DMS153 treated with DMSO at 0.1 percent for 48 hours (cell line): Measurements from ENCODE around the gene FHDC1.

ENCODE experiments used
- DNase-seq: peaks from one replicate; lab custom pipeline; 2025; ENCODE audit not compliant: unreplicated experiment; lab: John Stamatoyannopoulos, UW

FHDC1 gene

DNA sequence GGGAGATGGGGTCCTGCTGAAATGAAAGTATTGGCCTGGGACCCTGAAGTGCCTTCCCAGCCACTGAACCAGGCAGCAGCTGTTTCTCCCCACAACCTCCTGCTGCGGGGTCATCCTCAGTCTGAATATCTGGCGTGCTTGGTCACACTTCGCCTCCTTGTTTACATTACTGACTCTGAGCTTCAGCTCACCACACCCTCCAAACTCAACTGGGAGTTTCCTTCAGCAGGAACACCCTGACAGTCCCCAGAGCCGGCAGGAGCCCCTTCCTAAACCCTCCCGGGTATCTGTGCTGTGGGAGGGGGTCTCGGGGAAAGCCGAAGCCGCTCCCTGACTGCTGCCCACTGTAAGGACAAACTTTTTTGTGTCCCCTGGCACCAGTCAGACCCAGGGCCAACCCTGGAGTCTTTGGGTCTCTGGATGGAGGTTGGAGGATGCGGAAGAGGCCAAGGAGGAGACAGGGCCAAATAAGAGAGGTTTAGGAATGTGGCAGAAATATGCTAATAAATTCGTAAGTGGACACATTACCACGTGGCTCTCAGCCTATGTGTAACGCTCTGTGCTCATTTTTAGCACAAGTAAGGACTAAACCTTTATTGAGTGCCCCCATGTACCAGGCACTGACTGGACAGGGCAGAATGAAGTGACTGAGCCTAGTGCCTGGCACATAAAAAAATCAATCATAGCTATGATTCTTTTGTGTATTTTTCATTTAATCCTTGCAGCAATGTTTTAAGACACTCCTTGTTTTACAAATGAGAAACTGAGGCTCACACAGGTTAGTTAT is 20.7 kb downstream of the FHDC1 start:
- no peak for DNase-seq

DNA sequence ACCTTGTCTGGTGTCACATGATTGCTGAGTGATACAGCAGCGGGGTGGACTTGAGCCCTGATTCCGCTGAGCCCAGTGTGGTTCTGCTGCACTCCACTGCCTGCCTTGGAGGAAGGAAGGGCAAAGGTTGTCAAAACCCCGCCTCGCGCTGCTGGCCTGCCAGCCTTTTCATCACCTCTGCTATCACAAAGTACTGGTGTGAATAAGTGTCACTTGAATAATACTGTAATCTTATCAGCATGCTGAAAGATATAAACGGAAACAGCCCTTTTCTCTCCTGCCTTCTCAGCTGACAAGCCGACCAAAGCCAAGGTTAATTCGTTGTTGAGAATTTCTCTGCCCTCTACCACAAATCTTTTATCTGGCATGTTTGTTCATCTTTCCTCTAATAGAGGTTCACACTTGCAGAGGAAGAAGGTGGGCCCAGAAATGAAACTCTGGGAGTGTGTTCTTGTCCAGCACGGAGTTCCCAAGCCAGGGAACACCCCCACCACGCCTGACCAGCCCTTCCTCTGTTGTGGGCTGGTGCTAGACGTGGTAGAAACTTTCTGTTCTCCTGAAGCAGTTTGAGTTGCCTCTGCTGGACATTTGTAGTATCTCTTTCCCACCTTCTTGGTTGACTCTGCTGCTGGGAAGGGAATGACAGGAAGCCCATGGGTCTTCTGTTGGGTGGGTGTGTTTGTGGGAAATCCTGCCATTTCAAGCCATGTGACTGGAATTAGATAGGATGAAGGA is 21.5 kb downstream of the FHDC1 start:
- DNase-seq, result no peak

DNA sequence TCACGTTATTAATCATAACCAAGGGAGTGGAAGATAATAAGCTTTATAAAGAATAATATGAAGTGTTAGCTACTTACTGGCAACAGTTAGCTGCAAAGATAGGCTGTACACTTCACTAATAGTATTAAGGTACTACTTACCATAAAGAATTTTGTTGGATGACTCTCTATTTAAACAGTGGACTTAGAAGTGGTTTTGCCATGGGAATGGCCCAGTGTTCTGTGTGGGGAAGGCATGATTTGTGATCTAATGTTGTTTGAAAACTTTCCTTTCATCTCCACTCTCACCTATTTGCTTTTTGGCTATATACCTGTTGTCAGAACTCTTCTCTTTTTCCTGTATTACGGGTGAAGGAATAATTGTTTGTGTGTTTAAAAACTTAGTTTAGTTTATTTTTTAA is 23.0 kb downstream of the FHDC1 start:
- no peak for DNase-seq

DNA sequence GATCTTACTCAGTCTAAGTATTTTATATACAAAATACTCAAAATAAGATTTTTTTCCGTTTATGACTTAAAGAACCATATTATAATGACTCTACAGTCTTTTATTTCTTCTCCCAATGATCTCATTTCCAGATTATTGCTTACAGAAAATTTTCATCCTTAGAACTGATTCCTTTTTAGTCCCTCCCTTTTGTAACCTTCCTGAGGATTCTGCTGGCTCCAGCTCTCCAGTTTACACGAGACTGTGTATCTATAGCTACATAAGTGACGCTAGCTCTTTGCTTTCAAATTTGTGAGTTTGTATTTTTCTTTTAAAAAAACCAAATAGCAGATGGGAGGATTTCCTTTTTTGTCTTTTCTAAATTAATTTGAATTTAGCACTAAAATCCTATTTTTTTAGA is 24.0 kb downstream of the FHDC1 start:
- DNase-seq, result no peak

DNA sequence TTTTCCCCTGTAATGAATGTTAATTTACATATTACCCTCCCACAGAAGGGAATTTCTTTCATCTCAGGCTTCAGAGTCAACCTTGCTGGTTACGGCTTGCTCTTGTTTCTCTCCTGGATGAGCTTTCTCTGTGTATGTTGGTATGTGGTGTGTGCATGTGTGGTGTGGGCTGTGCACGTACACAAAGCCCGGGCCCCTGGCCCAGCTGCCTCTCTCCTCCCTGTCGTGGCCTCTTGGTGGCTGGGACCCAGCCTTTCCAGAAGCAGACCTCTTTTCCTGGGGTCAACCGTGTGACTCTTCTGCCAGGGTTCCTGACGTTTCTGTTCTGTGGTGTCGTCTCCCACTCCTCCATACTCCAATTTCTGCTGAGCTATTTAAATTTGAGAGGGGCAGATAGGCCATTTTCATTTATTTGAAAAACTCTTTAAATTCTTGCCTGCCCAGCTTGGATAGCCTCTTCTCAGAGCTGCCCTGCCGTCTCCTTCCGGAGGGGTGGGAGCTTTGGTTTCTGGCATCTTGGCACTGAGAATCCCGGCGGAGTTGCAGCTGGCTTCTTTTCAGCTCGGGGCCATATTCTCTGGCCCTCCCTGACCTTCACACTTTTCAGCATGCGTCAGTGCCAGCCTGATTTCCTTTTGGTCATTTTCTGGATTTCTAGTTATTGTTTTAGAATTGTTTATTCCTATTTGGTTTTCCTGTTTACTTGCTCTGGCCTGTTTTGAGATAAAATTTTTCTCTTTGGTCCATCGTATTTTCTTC is 25.1 kb downstream of the FHDC1 start:
- no peak for DNase-seq

DNA sequence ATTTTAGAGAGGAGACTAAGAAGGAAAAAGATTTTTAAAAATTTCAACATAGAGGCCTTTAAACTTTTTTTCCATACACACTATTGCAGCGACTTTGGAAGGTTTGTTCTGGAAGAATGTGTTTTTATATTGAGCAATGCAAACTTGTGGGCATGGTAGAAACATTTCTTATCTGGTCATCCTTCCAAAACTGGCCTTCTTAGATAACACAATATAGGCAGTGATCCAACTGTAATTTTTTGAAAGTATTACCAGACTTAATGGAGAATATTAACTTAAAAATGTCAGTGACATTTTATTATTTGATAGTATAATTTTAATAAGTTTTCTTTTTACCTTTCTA is 25.6 kb downstream of the FHDC1 start:
- no peak for DNase-seq

DNA sequence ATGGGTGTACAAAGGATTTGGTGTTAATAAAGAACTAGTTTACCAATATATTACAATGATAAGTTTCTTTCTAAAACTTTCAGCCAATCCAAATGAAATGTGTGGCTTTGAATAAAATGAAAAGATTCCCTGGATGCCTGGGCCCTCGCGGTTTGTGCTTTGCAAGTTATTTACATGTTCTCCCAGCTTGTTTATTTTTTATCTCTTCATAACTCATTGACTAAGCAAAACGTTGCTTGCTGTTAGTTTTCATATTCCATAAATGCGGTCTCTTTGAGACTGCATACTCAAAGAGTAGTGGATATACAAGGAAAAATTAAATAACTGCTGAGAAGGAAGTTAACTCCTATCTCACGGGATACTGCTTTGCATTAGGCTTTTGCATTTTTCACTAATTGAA is 26.0 kb downstream of the FHDC1 start:
- no peak for DNase-seq

DNA sequence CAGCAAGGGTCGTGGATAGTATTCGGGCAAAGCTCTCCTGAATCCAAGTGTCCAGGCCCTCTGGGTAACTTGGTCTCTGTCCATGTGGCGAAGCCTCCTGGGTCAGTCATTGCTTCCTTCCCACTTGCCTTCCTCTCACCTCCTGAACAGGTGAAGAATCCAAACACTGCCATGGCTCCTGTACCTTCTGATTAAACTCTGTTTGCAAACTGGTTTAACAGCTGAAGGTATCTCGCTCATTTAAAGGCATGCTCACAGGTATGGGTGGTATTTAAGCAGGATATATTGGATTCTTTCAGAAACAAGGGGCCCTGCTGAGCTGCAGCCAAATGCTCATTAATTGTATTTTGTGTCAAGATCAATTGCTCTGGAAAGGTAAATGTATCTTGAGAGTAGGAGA is 28.2 kb downstream of the FHDC1 start:
- DNase-seq, result no peak

DNA sequence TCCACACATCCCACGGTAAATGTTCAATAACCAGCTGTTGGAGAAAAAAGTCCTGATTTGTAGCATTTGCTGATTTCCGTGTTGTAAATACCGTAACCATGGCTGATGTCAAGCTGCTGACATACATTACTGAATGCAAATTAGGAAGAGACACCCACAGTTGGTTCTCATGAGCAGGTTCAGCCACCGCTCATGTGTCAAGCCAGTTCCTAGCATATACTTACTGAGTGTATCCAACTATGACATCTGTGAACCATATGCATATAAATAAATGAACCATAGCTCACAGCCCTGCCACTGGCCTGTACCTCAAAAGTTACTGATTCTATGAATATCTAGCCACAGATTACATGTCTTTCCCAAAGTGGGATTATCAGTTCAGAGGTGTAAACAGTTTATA is 29.5 kb downstream of the FHDC1 start:
- DNase-seq, result no peak

DNA sequence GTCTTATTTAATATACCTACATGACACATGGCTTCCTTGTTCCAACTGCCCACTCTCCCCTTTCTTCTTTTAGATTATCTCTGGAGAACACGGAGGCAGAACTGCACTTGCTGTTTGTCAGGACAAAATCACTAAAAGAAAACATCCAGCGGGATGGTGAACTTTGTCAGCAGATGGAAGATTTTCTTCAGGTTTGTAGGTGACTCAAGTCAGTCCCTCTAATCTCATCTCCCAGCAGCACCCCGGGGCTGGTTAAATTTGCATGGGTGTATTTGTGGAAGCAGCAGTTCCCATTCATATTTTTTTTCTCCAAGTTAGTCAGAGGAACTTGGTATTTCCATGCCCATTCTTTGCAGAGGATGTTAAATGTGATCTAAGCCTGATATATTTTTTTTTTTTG is 31.8 kb downstream of the FHDC1 start:
- DNase-seq, result no peak

DNA sequence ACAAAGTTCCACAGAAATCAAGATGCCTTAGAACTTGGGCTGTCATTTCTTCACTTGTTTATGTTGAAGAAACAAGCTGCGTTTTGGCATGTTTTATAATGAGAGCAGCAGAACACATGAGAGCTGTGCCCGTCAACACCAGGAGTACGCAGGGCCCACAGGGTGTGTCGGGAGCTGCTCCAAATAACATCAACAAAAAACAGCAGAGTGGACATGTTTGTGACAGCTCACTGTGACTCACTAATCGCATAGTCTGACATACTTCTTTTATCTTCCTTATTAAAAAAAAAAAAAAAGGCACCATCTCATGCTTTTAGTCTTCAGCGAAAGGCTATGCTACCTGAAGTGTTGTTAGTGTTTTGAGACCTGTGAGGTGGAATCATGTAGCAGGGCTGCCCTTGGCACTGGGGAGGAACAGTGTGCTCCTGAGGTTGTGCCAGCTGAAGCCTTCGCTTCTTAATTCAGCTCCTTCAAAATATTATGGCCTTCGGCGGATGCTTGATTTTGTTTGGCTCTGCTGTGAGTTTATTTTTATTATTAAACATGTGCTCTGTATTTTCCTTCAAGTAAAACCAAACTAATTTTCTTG is 32.8 kb downstream of the FHDC1 start:
- DNase-seq, result no peak

DNA sequence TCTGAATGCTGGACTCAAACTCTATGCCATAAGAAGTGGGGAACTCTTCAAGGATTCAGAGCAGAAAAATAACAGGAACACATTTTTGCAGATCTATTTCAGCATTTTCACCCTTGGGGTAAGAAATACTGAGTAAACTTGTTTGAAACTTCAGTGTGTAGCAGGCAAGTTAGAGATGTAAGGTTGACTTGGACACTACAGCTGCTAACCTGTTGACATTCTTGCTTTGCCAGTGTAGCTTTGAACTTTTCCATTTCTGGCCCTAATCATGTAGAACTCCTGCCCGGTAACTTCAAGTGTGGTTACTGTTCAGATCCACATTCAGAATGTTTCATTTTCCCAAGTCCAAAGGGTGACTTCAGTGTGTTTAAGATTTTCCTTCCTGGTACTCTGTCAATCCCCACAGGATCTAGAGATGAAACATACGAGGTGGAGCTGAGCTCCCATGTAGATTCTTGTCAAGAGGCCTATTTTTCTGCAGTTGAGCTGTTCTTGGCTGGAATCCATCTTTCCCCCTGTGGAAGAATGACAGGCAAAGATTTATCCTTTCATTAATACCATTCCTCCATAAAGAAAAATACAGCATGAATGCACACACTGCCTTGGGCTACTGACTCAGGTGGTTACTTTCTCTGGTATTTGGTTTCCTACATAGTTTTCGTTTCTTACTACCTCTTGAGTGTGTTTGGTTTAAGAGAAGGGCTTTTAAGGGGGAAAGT is 34.1 kb downstream of the FHDC1 start:
- DNase-seq, result no peak

DNA sequence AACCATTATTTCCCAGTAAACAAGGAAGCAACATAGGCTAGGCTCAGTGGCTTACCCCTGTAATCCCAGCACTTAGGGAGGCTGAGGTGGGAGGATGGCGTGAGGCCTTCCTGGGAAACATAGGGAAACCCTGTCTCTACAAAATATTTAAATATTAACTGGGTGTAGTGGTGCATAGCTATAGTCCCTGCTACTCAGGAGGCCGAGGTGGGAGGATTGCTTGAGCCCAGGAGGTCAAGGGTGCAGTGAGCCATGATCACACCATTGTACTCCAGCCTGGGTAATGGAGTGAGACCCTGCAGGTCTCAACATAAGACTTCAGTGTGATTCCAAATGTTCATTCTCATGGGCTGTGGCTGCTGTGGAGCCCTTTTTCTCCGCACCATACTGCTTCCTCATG is 34.9 kb downstream of the FHDC1 start:
- DNase-seq, result no peak

DNA sequence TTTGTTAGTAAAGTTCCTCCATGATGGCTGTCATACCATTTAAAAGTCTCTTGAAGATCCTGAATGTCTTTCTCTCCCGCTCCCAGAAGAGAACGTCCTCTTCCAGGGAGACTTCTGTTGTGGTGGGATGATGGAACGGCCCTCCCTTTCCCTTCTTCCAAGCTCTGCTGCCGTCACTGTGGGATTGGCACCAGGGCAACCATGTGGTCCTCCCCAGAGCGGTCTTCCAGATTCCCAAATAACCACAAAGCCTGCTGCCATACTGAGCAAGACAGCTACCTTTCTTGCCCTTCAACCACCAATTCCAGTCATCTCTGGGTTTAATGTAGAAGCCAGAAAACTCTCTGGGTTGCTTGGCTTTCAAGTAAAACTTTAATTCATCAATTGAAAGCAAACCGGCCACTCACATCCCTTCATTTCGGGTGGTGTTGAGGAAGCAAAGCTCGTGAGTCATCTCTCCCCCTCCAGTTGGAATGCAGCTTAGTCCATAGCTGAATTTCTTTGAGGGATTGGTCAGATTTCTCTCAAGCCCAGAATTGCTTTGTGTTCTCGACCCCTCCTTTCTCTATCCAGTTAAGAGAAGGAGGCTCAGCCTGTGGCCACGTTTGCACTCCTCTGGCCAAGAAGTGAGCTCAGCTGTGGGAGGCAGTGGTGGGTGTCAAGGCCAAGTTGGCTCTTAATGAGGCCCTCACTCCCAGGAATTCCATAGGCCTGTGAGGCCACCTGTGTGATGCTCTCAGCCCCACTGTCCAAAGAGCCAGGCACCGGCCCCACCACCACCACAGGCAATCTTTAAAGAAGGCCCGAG is 36.9 kb downstream of the FHDC1 start:
- DNase-seq, result no peak

DNA sequence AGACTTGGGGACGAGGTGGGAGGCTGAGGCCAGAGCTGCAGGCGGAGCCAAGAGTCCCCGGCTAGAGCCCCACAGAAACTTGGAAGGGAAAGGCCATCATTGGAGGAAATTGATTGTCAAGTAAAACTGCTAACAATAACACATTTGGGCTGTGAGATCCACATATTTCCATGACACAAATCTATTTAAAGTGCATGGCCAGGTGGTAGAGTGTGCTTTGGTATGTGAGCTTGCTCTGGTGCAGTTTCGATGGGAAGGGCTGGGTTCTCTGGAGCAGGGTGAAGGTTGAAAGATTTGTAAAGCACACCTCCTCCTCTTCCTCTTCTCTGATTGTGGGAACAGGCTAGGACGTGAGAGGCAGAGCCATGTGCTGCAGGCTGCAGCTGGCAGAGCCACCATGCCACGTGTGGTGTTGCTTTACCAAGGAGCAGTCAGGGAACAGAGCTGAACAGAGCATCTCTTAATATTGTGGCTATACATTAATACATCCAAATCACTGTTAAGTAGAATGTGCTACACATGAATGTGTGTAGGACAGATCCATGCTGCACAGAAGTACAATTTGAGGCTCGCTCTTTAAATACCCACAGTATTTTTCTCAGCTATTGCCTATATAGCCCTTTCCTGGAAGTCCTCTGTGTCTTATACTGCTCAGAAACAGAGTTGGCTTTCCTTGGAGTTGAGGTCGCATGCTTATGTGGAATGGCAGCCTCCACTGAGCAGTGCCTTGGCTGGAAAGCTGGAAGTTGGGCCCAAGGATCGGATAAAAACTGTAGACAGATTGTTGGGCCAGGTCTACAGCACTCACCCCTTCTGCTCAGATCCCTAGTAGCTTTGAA is 37.7 kb downstream of the FHDC1 start:
- no peak for DNase-seq

DNA sequence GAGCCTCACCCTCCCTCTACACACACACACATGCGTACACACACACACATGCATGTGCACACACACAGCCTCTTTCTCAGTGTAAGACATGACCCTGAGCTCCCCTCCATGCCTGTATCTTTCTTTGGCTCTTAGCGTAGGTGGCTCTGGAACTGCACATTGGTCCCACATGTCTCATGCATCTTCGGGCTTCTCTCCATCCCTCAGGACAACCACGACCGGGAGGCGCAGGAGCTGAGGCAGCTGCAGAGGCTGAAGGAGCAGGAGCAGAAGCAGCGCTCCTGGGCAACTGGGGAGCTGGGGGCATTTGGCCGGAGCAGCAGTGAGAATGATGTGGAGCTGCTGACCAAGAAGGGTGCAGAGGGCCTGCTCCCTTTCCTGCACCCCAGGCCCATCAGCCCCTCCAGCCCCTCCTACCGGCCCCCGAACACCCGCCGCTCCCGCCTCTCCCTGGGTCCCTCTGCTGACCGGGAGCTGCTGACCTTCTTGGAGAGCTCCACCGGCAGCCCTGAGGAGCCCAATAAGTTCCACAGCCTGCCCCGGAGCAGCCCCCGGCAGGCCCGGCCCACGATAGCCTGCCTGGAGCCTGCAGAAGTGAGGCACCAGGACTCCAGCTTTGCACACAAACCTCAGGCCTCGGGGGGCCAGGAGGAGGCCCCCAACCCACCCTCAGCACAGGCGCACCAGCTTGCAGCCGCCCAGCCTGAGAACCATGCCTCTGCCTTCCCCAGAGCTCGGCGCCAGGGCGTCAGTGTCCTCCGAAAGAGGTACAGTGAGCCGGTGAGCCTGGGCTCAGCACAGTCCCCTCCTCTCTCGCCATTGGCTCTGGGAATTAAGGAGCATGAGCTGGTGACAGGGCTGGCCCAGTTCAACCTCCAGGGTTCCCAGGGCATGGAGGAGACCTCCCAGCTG is 38.6 kb downstream of the FHDC1 start:
- DNase-seq, result no peak

DNA sequence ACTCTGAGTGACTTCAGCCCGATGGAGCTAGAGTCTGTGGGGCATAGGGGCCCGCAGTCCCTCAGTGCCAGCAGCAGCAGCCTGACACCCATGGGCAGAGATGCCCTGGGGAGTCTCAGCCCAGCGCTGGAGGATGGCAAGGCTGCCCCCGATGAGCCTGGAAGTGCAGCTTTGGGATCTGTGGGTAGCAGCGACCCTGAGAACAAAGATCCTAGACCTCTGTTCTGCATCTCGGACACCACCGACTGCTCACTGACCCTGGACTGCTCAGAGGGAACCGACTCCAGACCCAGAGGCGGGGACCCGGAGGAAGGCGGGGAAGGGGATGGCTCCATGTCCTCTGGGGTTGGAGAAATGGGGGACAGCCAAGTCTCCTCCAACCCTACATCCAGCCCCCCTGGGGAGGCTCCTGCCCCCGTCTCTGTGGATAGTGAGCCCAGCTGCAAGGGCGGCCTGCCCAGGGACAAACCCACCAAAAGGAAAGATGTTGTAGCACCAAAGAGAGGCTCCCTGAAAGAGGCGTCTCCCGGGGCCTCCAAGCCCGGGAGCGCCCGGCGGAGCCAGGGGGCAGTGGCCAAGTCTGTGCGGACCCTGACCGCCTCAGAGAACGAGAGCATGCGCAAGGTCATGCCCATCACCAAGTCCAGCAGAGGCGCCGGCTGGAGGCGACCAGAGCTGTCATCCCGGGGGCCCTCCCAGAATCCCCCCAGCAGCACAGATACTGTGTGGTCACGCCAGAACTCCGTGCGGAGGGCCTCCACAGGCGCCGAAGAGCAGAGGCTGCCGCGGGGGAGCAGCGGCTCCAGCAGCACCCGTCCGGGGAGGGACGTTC is 39.5 kb downstream of the FHDC1 start:
- DNase-seq, result no peak
